ENCODE results near the gene NR5A2.

Gene NR5A2

GRCh38 chr1:200206340-200206739 lies 178.8 kb downstream of the NR5A2 start:
- no peak for DNase-seq (ENCODE audit: low spot score)

- no peak for DNase-seq (ENCODE audit: low spot score)
Measured at GRCh38 chr1:200206761-200207160, 179.3 kb downstream of the NR5A2 start.

- DNase-seq (ENCODE audit: low spot score) = no peak
Measured at GRCh38 chr1:200207711-200208126, 180.2 kb downstream of the NR5A2 start.

- DNase-seq (ENCODE audit: low spot score) = no peak
Measured at GRCh38 chr1:200211157-200211556, 183.6 kb downstream of the NR5A2 start.

GRCh38 chr1:200213392-200213791 lies 185.9 kb downstream of the NR5A2 start:
- DNase-seq (ENCODE audit: low spot score) = no peak

- DNase-seq (ENCODE audit: low spot score) = no peak
Measured at GRCh38 chr1:200213921-200214320, 186.4 kb downstream of the NR5A2 start.

GRCh38 chr1:200215350-200215749 lies 187.8 kb downstream of the NR5A2 start:
- no peak for DNase-seq (ENCODE audit: low spot score)

GRCh38 chr1:200217703-200218102 lies 190.2 kb downstream of the NR5A2 start:
- DNase-seq (ENCODE audit: low spot score) = no peak

- DNase-seq (ENCODE audit: low spot score) = no peak
Measured at GRCh38 chr1:200221614-200222282, 194.2 kb downstream of the NR5A2 start.

- DNase-seq (ENCODE audit: low spot score) = no peak
Measured at GRCh38 chr1:200223207-200223606, 195.7 kb downstream of the NR5A2 start.

GRCh38 chr1:200223613-200224012 lies 196.1 kb downstream of the NR5A2 start:
- DNase-seq (ENCODE audit: low spot score) = no peak

GRCh38 chr1:200224315-200224714 lies 196.8 kb downstream of the NR5A2 start:
- no peak for DNase-seq (ENCODE audit: low spot score)

GRCh38 chr1:200226268-200226968 lies 198.9 kb downstream of the NR5A2 start:
- peak; percentile 12 for DNase-seq (ENCODE audit: low spot score)

- no peak for DNase-seq (ENCODE audit: low spot score)
Measured at GRCh38 chr1:200226969-200227303, 199.4 kb downstream of the NR5A2 start.

Data from CD4-positive, alpha-beta T cell treated with Interleukin-6 at 100 ng/mL for 8 hours (primary cell).